Upper lobe of left lung (tissue), 6 donors: ENCODE data around the gene CCSAP. TPM values are rescaled to one million over a fixed set of nuclear protein-coding genes. Genes with fewer than 3 reads are reported as not detected.

Experiments
- ATAC-seq, 2 donors: fragments of 200-7000 bp; cut with Tn5 transposase; one replicate each; pipeline ENCODE4 v1.9.1; 2022; ENCODE audit warnings: mild to moderate bottlenecking in 2 of 2, moderate library complexity in 2 of 2; ENCODE audit not compliant: low FRiP score in 2 of 2
- DNase-seq, 2 donors: peaks; one replicate each; pipeline ENCODE4 v3.0.0-alpha.2; 2019 to 2020
- H3K27ac ChIP-seq, 4 donors: fragments of 200-600 bp; sonication (generic); one replicate each; pipeline ENCODE4 v1.5.1; 2016 to 2019
- H3K27me3 ChIP-seq, 4 donors: fragments of 200-600 bp; sonication (generic); one replicate each; pipeline ENCODE4 v1.5.1; 2017 to 2019
- H3K36me3 ChIP-seq, 4 donors: fragments of 200-600 bp; sonication (generic); one replicate each; pipeline ENCODE4 v1.5.1; 2016 to 2019
- H3K4me1 ChIP-seq, 4 donors: fragments of 200-600 bp; sonication (generic); one replicate each; pipeline ENCODE4 v1.5.1; 2018 to 2019
- H3K4me3 ChIP-seq, 4 donors: fragments of 200-600 bp; sonication (generic); one replicate each; pipeline ENCODE4 v1.5.1; 2017 to 2019; ENCODE audit warnings: mild to moderate bottlenecking in 2 of 4, moderate library complexity in 1 of 4
- H3K9me3 ChIP-seq, 4 donors: fragments of 200-600 bp; sonication (generic); one replicate each; pipeline ENCODE4 v1.5.1; 2018 to 2019
- CTCF ChIP-seq, 6 experiments: fragments of 450-650 bp in 4 of 6; fragments of 200-600 bp in 2 of 6; sonication (generic) in 2 of 6; IDR thresholded peaks; one replicate each; pipeline ENCODE4 v1.5.1; 2016 to 2019; ENCODE audit warnings: antibody characterized with exemption in 6 of 6
- EP300 ChIP-seq, 4 donors: sonication (generic); formaldehyde crosslinking; IDR thresholded peaks; one replicate each; pipeline ENCODE4 v1.5.1; 2017; ENCODE audit warnings: antibody characterized with exemption in 4 of 4, control low read depth in 2 of 4
- POLR2A ChIP-seq, 4 donors: fragments of 450-650 bp; IDR thresholded peaks; one replicate each; pipeline ENCODE4 v1.5.1; 2016 to 2017; ENCODE audit warnings: antibody characterized with exemption in 4 of 4, mild to moderate bottlenecking in 2 of 4
- POLR2AphosphoS5 ChIP-seq, 2 donors: sonication (generic); formaldehyde crosslinking; IDR thresholded peaks; one replicate each; pipeline ENCODE4 v1.5.1; 2017; ENCODE audit warnings: antibody characterized with exemption in 2 of 2
- WGBS, 2 donors: methylation state at CpG; one replicate each; pipeline ENCODE4 v1.1.5; 2017 to 2018; 5-methylcytosine and 5-hydroxymethylcytosine counted together
- total RNA-seq, 6 donors: library from RNA; depleted of rRNA in 4 of 6; stranded (reverse); fragments of >200 nt in 4 of 6; gene quantifications; one replicate each; pipeline versions ENCODE4 v1.1.0 to v1.2.1, GENCODE V29; 2016 to 2021
- donor health status: DM: no; HTN: no; CAD: no; lungs with moderate emphysema.
- donor health status: DM: no; HTN: yes; CAD: no; lungs with severe emphysema.

Gene CCSAP, protein sequence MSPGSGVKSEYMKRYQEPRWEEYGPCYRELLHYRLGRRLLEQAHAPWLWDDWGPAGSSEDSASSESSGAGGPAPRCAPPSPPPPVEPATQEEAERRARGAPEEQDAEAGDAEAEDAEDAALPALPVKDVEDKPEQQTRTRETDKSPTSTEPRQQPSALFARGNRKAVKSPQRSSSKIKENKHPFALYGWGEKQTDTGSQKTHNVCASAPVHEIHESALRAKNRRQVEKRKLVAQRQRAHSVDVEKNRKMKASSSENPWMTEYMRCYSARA
- 10 to 100 TPM in 2 of 6 donors, 1 to 10 TPM in 4; 4.9 to 11.2 (median 7.1) TPM for total RNA-seq

GRCh38 chr1:229342656-229343569 lies at the start of gene CCSAP:
CCSAP (minus strand) TSS chr1:229343047; CDS start chr1:229342465, 582 bp downstream.
- peak within 1 kb of the TSS; percentile 85 to 92 (median 90) for H3K27ac ChIP-seq
- peak; percentile 41 to 87 for ATAC-seq

GRCh38 chr1:229390130-229390529 lies 47.3 kb upstream of the CCSAP start:
- peaks cover 0 to 3% (median 0%) of the 10 kb centered on the region in 4 donors for H3K9me3 ChIP-seq

More at GRCh38 chr1:229342656-229343569, at the start of gene CCSAP:
- Histone ChIP-seq H3K4me3 (peak within 1 kb of the TSS; percentile 84 to 98 (median 95)), H3K4me1 (peaks cover 5 to 28% (median 18%) of the 10 kb centered on the region in 4 donors), H3K27me3 (no peaks in the 10 kb centered on the region), H3K36me3 (no peaks in the 10 kb centered on the region), H3K9me3 (no peaks in the 10 kb centered on the region)
- DNase-seq = peak; percentile 49 to 94
- WGBS, 2 donors = 0% methylated on average over 8 to 70 of the region's 83 CpGs
- TF ChIP-seq POLR2AphosphoS5 (IDR thresholded peaks at IDR 0.05) (peak in 1 of 2 donors; percentile 66), POLR2A (IDR thresholded peaks at IDR 0.05) (peak in 3 of 4 donors; percentile 9 to 65 (median 14)), CTCF (IDR thresholded peaks at IDR 0.05) (peak in 3 of 6 experiments; percentile 3 to 18 (median 10)), EP300 (IDR thresholded peaks at IDR 0.05) (no peak)

GRCh38 chr1:229388897-229389580 lies 46.2 kb upstream of the CCSAP start:
- ATAC-seq (no peak), DNase-seq (no peak)
- no peaks in the 10 kb centered on the region for H3K27me3 ChIP-seq
- no peaks in the 10 kb centered on the region for H3K4me1 ChIP-seq
- no peak overlapping the region for H3K27ac ChIP-seq
- WGBS, 2 donors = 70 to 72% methylated on average over 7 of the region's 7 CpGs
- no peak overlapping the region for H3K4me3 ChIP-seq
- no peaks in the 10 kb centered on the region for H3K36me3 ChIP-seq
- TF ChIP-seq EP300 (IDR thresholded peaks at IDR 0.05) (no peak), CTCF (IDR thresholded peaks at IDR 0.05) (no peak), POLR2AphosphoS5 (IDR thresholded peaks at IDR 0.05) (no peak), POLR2A (IDR thresholded peaks at IDR 0.05) (no peak)
- peaks cover 0 to 3% (median 0%) of the 10 kb centered on the region in 4 donors for H3K9me3 ChIP-seq

More at GRCh38 chr1:229390130-229390529, 47.3 kb upstream of the CCSAP start:
- Histone ChIP-seq H3K36me3 (no peaks in the 10 kb centered on the region), H3K27ac (no peak overlapping the region), H3K4me1 (no peaks in the 10 kb centered on the region), H3K27me3 (no peaks in the 10 kb centered on the region), H3K4me3 (no peak overlapping the region)
- no peak for DNase-seq
- no peak for TF ChIP-seq POLR2A (IDR thresholded peaks at IDR 0.05)
- no peak for TF ChIP-seq CTCF (IDR thresholded peaks at IDR 0.05)
- TF ChIP-seq EP300 (IDR thresholded peaks at IDR 0.05) = no peak
- TF ChIP-seq POLR2AphosphoS5 (IDR thresholded peaks at IDR 0.05) = no peak
- WGBS, 2 donors = 84 to 93% methylated on average over 7 of the region's 7 CpGs
- no peak for ATAC-seq

- Histone ChIP-seq H3K4me3 (no peak overlapping the region), H3K27ac (no peak overlapping the region), H3K27me3 (no peaks in the 10 kb centered on the region), H3K9me3 (peaks cover 0 to 3% (median 0%) of the 10 kb centered on the region in 4 donors), H3K4me1 (no peaks in the 10 kb centered on the region), H3K36me3 (no peaks in the 10 kb centered on the region)
- TF ChIP-seq POLR2A (IDR thresholded peaks at IDR 0.05) (no peak), EP300 (IDR thresholded peaks at IDR 0.05) (no peak), POLR2AphosphoS5 (IDR thresholded peaks at IDR 0.05) (no peak), CTCF (IDR thresholded peaks at IDR 0.05) (no peak)
- DNase-seq (no peak), ATAC-seq (no peak)
- WGBS, 2 donors = 64 to 74% methylated on average over 6 to 8 of the region's 8 CpGs
Measured at GRCh38 chr1:229385853-229386456, 43.1 kb upstream of the CCSAP start.
